GM18873 (cell line): ENCODE measurements around the gene ANKRD11.
"Not testable (repeated sequence)": the region's sequence is repeated elsewhere in the genome, so short reads cannot be mapped to it uniquely, and the experiment has no call there.

Source experiments
- ATAC-seq: cut with Tn5 transposase; IDR thresholded peaks from one replicate; pipeline ENCODE4 v1.9.1; 2021; ENCODE audit warnings: mild to moderate bottlenecking, moderate library complexity, moderate number of reproducible peaks; ENCODE audit not compliant: unreplicated experiment, low FRiP score

Gene ANKRD11

GRCh38 chr16:89308391-89309333, 181.7 kb downstream of the ANKRD11 start:
- ATAC-seq = no peak

GRCh38 chr16:89307421-89307805, 182.9 kb downstream of the ANKRD11 start:
- no peak for ATAC-seq

- ATAC-seq = not testable (repeated sequence)
Observed at GRCh38 chr16:89306457-89307420, 183.6 kb downstream of the ANKRD11 start.

GRCh38 chr16:89304941-89305705, 185.2 kb downstream of the ANKRD11 start:
- no peak for ATAC-seq

GRCh38 chr16:89304181-89304851, 186.0 kb downstream of the ANKRD11 start:
- ATAC-seq = no peak

GRCh38 chr16:89303617-89304016, 186.7 kb downstream of the ANKRD11 start:
- no peak for ATAC-seq

GRCh38 chr16:89300976-89301360, 189.4 kb downstream of the ANKRD11 start:
- ATAC-seq = no peak

- no peak for ATAC-seq
Observed at GRCh38 chr16:89300311-89300975, 189.9 kb downstream of the ANKRD11 start.

GRCh38 chr16:89299357-89300111, 190.8 kb downstream of the ANKRD11 start:
- not testable (repeated sequence) for ATAC-seq

- no peak for ATAC-seq
Observed at GRCh38 chr16:89298623-89299225, 191.6 kb downstream of the ANKRD11 start.

GRCh38 chr16:89297910-89298545, 192.3 kb downstream of the ANKRD11 start:
- no peak for ATAC-seq

GRCh38 chr16:89297156-89297874, 193.0 kb downstream of the ANKRD11 start:
- ATAC-seq = no peak

GRCh38 chr16:89295915-89296314, 194.4 kb downstream of the ANKRD11 start:
- no peak for ATAC-seq

GRCh38 chr16:89295071-89295900, 195.1 kb downstream of the ANKRD11 start:
- ATAC-seq = no peak

- no peak for ATAC-seq
Observed at GRCh38 chr16:89294486-89294885, 195.9 kb downstream of the ANKRD11 start.
